ENCODE measurements around the gene DENND4A.

DNA sequence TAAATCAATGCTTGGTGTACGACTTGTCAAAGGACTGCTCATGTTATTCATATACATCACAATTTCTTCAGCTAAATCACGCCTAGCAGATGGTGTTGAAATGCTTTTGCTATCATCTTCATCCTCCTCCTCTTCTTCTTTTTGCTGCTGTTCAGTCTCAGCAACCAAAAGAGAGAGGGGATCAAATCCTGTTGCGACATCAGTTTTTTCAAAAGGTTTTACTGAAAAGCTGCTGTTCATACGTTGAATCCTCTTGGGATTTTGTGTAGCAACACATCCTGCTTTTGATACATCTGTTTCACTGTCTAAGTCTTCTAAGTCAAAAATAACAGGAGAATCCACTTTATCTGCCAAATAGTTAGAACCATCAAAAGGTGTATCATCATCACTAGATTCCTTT, 101.3 kb downstream of the DENND4A start:
- TF ChIP-seq BRF1 (IDR thresholded peaks at IDR 0.05; ENCODE audit: borderline replicate concordance, extremely low read depth, insufficient read length) (no peak), IRF2 (CRISPR knock-in tag; IDR thresholded peaks at IDR 0.05) (no peak)
